DND-41 (cell line): Measurements from ENCODE around the gene DYNLT5.

Experiments used
- ATAC-seq: fragments of 200-7000 bp; cut with Tn5 transposase; 3 replicates; pipeline ENCODE4 v1.9.1; 2021; ENCODE audit warnings: low read depth; ENCODE audit not compliant: insufficient read depth
- DNase-seq: peaks from one replicate; pipeline ENCODE4 v3.0.0-alpha.2; 2020
- H2AFZ ChIP-seq: 2 replicates; pipeline ENCODE4 v1.6.0; 2012; ENCODE audit warnings: low read depth, low read length
- H3K27ac ChIP-seq: 2 replicates; pipeline ENCODE4 v1.5.1; 2012; ENCODE audit warnings: low read length, inconsistent platforms
- H3K27me3 ChIP-seq: fragments of 200-600 bp; sonication (generic); 2 replicates; pipeline ENCODE4 v1.6.0; 2012; ENCODE audit warnings: low read length, mild to moderate bottlenecking, inconsistent platforms; ENCODE audit not compliant: insufficient read depth, poor library complexity
- H3K36me3 ChIP-seq: 2 replicates; pipeline ENCODE4 v1.5.1; 2012; ENCODE audit warnings: low read length, inconsistent platforms; ENCODE audit not compliant: insufficient read depth
- H3K4me1 ChIP-seq: 2 replicates; pipeline ENCODE4 v1.5.1; 2012; ENCODE audit warnings: mild to moderate bottlenecking, low read length; ENCODE audit not compliant: insufficient read depth
- H3K4me2 ChIP-seq: 2 replicates; pipeline ENCODE4 v1.6.0; 2012; ENCODE audit warnings: mild to moderate bottlenecking, moderate library complexity, low read length, inconsistent platforms; ENCODE audit not compliant: insufficient read depth
- H3K4me3 ChIP-seq, 2 experiments: fragments of 200-600 bp in 1 of 2; shearing (Covaris generic) in 1 of 2; 2 replicates each; pipeline ENCODE4 v1.5.1; 2012 to 2016; ENCODE audit warnings: inconsistent platforms in 2 of 2, low read length in 2 of 2, mild to moderate bottlenecking in 2 of 2, low read depth in 1 of 2, moderate library complexity in 1 of 2
- H3K79me2 ChIP-seq: 2 replicates; pipeline ENCODE4 v1.6.0; 2012; ENCODE audit warnings: low read length, inconsistent platforms; ENCODE audit not compliant: insufficient read depth
- H3K9ac ChIP-seq: 2 replicates; pipeline ENCODE4 v1.6.0; 2012; ENCODE audit warnings: low read depth, mild to moderate bottlenecking, inconsistent platforms, low read length, moderate library complexity
- H3K9me3 ChIP-seq: 2 replicates; pipeline ENCODE4 v1.5.1; 2012; ENCODE audit warnings: low read length, moderate library complexity, mild to moderate bottlenecking, inconsistent platforms; ENCODE audit not compliant: insufficient read depth, severe bottlenecking
- H4K20me1 ChIP-seq: 2 replicates; pipeline ENCODE4 v1.6.0; 2012; ENCODE audit warnings: low read length; ENCODE audit not compliant: insufficient read depth
- EZH2 ChIP-seq: IDR thresholded peaks from 3 replicates; pipeline ENCODE4 v1.6.1; 2012; ENCODE audit warnings: borderline replicate concordance, low read depth, mild to moderate bottlenecking, moderate library complexity, low read length, inconsistent platforms; ENCODE audit not compliant: severe bottlenecking
- TF ChIP-seq, protein P1 (sequence below): IDR thresholded peaks from 2 replicates; pipeline ENCODE4 v1.5.1; 2012; ENCODE audit warnings: borderline replicate concordance, low read length, moderate library complexity, mild to moderate bottlenecking; ENCODE audit not compliant: poor library complexity, severe bottlenecking; ENCODE audit errors: extremely low read depth

The DYNLT5 gene

DNA sequence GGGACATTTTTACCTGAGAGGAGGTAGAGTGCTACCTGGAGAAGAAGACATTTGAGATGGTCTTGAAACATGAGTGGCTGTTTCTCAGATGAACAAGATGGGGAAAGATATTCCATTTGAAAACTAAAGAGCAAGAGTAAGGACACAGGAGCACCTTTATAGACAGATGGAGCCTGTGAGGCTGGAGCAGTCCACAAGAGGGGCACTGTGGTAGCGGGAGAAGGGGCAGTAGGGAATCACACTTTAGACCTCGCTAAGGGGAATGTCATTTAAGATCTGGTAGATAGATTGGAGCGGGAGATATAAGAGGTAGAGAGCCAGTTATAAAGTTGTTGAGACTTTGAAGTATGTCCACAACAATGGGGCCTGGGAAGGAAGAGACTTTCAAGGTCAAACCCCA is 23.4 kb downstream of the DYNLT5 start:
- H3K4me1 ChIP-seq, result peaks cover 8% of the 10 kb centered on the region
- H2AFZ ChIP-seq, result no peak overlapping the region
- no peak overlapping the region for H3K27ac ChIP-seq
- DNase-seq (no peak), ATAC-seq (no peak)
- no peaks in the 10 kb centered on the region for H3K36me3 ChIP-seq
- no peak overlapping the region for H3K4me3 ChIP-seq
- no peak overlapping the region for H3K4me2 ChIP-seq
- H3K79me2 ChIP-seq, result no peaks in the 10 kb centered on the region
- no peaks in the 10 kb centered on the region for H3K9me3 ChIP-seq
- no peaks in the 10 kb centered on the region for H4K20me1 ChIP-seq
- no peak overlapping the region for H3K9ac ChIP-seq
- no peak for TF ChIP-seq EZH2
- TF ChIP-seq, protein P1, sequence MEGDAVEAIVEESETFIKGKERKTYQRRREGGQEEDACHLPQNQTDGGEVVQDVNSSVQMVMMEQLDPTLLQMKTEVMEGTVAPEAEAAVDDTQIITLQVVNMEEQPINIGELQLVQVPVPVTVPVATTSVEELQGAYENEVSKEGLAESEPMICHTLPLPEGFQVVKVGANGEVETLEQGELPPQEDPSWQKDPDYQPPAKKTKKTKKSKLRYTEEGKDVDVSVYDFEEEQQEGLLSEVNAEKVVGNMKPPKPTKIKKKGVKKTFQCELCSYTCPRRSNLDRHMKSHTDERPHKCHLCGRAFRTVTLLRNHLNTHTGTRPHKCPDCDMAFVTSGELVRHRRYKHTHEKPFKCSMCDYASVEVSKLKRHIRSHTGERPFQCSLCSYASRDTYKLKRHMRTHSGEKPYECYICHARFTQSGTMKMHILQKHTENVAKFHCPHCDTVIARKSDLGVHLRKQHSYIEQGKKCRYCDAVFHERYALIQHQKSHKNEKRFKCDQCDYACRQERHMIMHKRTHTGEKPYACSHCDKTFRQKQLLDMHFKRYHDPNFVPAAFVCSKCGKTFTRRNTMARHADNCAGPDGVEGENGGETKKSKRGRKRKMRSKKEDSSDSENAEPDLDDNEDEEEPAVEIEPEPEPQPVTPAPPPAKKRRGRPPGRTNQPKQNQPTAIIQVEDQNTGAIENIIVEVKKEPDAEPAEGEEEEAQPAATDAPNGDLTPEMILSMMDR, result no peak
- H3K27me3 ChIP-seq, result no peaks in the 10 kb centered on the region

DNA sequence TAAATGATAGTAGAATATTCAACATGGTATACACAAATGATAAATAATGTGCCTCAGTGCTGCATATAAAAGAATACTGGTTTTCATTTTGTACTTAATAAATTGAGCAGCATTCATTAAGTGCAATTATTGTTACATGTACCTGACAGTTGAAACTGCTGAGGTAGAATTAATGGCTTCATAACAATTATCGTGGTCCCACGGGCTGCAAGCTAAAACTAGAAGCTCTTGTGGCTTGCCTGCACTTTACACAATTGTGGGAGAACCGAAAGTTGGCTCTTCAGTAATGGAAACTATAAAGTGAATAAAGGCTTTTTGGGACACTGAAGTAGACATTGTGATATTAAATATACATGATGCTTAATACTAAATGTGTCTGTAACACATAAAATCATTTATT is 25.6 kb downstream of the DYNLT5 start:
- DNase-seq, result no peak
- Histone ChIP-seq H3K27ac (no peak overlapping the region), H3K9me3 (no peaks in the 10 kb centered on the region), H2AFZ (no peak overlapping the region), H3K4me1 (no peaks in the 10 kb centered on the region), H3K4me2 (no peak overlapping the region), H3K4me3 (no peak overlapping the region), H4K20me1 (no peaks in the 10 kb centered on the region), H3K79me2 (no peaks in the 10 kb centered on the region), H3K36me3 (no peaks in the 10 kb centered on the region), H3K9ac (no peak overlapping the region), H3K27me3 (no peaks in the 10 kb centered on the region)
- TF ChIP-seq, protein P1, result no peak
- no peak for TF ChIP-seq EZH2
- no peak for ATAC-seq

DNA sequence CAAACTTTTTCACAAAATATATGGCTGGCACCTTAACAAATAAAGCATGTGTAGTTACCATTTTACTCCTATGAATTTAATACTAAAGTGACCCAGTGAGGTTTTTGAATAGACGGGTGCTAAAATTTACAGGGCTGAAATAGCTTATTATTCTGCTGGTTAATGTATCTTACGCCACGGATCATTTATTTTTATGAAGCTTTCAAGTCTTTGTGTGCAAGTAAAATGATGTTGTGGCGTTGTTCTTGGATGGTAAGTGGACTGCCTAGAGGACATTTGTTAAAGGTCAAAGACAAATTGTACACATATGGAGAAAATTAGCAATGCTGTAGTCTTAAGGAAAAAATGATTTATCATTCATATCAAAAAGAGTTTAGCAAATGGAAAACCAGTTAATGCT is 26.0 kb downstream of the DYNLT5 start:
- H3K9me3 ChIP-seq, result no peaks in the 10 kb centered on the region
- H2AFZ ChIP-seq, result no peak overlapping the region
- ATAC-seq (no peak), DNase-seq (no peak)
- no peak overlapping the region for H3K27ac ChIP-seq
- H3K4me3 ChIP-seq, result no peak overlapping the region
- H3K27me3 ChIP-seq, result no peaks in the 10 kb centered on the region
- H3K4me1 ChIP-seq, result no peaks in the 10 kb centered on the region
- H3K79me2 ChIP-seq, result no peaks in the 10 kb centered on the region
- no peaks in the 10 kb centered on the region for H3K36me3 ChIP-seq
- H4K20me1 ChIP-seq, result no peaks in the 10 kb centered on the region
- no peak overlapping the region for H3K9ac ChIP-seq
- TF ChIP-seq EZH2, result no peak
- TF ChIP-seq, protein P1, result no peak
- H3K4me2 ChIP-seq, result no peak overlapping the region

DNA sequence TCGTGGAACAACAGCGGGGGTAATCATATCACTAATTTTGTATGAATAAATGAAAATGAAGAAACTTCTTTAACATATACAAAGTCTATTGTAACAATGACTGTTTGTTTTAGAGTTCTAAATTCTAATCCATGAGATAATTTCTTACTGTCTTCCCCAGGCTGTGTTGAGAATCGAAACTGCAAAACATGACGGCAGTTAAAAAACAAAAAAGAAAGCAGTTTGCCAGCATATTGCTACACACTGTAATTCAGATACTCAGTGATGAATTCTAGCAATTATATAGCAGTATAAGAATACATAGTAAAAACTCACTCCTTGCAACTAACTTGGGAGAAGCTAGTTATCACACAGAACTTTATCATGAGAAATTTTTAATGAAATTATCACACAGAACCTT is 26.7 kb downstream of the DYNLT5 start:
- no peak overlapping the region for H2AFZ ChIP-seq

More for the DNA sequence above, 26.7 kb downstream of the DYNLT5 start:
- Histone ChIP-seq H3K79me2 (no peaks in the 10 kb centered on the region), H4K20me1 (no peaks in the 10 kb centered on the region), H3K4me1 (no peaks in the 10 kb centered on the region), H3K9me3 (no peaks in the 10 kb centered on the region), H3K27ac (no peak overlapping the region), H3K27me3 (no peaks in the 10 kb centered on the region), H3K4me3 (no peak overlapping the region), H3K4me2 (no peak overlapping the region), H3K36me3 (no peaks in the 10 kb centered on the region), H3K9ac (no peak overlapping the region)
- no peak for DNase-seq
- TF ChIP-seq, protein P1, result no peak
- TF ChIP-seq EZH2, result no peak
- ATAC-seq, result no peak
